CD4-positive, alpha-beta T cell treated with Interleukin-15 for 1 hour (primary cell): ENCODE data around the gene ARVCF.

Source experiments
- DNase-seq: peaks from one replicate; pipeline ENCODE4 v3.0.0-alpha.2; 2020

The ARVCF gene

DNA sequence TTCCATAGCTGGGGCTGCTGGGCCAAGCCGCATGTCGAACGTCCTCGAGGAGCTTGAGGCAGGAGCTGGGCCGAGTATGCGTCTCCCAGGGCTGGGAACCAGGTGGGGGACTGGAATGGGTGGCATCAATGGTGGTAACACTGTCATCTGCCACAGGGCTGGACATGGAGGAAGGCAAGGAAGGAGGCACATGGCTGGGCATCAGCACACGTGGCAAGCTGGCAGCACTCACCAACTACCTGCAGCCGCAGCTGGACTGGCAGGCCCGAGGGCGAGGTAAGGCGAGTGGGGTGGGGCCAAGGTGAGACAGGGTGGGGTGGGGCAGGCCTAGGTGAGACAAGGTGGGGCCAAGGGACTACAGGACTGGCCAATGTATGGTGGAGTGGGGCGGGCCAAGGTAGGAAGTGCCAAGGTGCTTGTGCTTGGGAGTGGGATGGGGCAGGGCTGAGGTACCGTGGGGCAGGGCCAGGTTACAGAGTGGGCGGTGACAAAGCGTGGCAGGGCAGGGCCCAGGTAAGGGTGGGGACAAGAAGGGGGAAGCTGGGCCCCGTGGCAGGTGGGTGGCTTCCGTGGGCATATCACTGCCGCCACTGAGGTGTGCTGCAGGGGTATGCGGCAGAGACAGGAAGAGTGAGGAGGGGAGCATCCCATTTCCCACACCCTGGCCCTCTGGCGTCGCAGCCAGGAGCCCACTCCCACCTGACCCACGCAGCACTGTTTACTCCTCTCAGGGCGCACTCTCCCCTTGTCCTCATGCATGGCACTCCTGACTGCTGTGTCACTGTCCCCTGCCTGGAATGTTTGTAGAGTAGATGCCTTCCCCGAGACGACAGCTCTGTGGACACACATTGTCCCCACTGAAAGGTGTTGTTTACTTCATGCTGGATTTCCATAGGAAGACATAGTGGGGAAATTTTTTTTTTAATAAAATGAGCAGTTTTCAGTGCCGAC, 36.0 kb upstream of the ARVCF start:
- DNase-seq: no peak

DNA sequence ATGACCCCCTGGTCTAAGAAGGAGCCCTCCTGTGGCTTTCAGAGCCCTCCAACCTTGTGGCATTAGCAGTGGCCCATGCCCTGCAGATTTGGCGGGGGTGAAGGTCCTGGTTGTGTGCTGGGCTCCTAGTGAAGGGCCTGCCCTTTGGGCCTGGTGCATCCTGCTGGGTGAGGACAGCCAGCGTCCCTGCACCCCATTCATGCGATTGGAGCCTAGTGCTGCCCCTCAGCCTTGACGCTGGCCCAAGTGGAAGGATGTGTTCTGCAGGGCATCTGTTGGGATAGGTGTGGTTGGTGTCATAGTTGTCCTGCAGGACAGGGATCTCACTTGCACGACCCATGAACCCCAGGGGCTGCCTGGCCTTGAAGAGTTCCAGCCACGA, 35.3 kb upstream of the ARVCF start:
- no peak for DNase-seq

DNA sequence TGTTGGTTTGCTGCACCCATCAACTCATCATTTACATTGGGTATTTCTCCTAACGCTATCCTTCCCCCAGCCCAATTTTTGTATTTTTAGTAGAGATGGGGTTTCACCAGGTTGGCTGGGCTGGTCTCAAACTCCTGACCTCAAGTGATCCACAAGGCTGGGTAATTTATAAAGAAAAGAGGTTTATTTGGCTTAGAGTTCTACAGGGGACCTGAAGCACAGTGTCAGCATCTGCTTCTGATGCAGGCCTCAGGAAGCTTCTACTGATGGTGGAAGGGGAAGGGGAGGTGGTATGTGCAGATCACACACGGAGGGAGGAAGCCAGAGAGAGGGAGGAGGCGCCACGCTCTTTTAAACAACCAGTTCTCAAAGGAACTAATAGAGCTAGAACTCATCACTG, 30.1 kb upstream of the ARVCF start:
- DNase-seq: no peak

DNA sequence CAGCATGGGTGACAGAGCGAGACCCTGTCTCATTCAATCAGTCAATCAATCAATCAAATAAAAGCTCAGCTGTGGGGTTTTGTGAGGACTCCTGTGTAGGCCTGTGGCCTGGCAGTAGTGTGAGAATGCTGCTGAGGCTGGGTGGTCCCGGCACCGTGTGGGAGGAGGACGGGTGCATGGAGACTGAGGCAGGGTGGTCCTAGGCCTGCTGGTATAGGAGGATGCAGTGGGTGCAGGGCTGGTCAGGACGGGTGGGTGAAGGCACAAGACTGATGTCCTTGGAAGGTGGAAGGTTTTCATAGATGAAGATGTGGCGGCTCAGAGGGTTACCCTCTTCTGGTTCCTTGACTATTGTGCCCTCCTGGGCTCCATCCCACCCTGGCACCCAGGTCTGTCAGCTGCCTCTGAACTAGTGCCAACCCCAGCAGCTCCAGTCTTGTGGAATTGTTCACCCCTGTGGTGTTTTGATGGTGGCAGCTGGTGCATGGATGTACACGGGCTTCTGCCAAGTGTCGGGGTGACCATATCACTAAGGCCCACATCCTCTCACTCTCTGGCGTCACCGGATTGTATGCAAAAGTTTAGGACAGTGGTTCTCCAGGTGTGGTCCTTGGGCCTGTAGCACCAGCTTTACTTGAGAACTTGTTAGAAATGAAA, 28.0 kb upstream of the ARVCF start:
- DNase-seq: no peak

DNA sequence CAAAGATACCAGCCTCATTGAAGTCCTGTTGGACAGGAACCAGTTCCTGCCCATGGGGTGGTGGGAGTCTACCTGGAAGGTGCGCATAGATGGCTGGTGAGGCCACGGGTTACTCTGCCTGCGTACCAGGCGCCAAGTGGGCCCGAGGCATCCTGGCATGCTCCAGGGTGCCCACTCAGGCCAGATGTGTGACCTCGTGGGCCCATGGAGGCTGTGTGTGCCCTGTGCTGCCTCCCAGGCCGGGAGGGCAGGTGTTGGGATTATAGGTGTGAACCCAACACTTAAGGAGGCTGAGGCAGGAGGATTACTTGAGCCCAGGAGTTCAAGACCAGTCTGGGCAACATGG, 27.3 kb upstream of the ARVCF start:
- DNase-seq: no peak

DNA sequence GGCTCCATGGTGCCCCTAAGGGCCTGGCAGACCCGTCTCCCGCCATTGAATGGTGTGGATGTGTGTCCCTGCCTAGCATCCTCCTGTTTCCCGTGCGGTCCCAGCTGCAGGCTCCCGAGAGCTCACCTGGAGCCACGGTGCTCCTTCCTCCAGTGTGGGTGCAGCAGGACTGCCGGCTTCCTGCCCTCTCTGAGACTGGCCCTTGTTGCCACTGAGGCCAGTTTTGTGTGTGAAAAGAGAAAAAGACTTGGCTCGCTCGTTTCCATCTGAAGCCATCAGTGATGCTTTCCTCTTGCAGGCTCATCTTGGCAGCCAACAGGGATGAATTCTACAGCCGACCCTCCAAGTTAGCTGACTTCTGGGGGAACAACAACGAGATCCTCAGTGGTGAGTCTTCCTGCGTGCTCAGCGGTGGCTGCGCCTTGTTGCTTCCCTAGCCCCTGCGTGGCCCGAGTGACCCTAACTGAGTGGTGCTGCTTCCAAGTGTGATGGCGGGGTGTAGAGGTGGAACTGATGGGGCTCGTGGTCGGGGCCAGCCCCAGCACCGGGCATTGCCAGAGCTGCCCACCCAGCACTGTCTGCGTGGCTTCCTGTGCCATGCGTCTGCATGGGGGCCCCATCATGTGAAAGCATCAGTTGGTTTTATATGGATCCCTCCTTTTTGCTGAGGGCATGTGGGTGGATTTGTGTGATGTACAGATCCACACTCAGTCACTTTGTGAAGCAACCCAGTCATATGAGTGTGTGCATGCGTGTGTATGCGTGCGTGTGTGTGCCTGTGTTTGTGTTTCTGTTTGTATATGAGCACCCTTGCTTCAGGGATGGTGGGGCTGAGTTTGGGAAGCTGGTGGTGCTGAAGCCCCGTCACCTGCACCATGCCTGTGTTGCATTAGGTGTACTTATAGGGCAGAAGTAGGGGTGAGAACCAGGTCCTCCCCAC, 26.7 kb upstream of the ARVCF start:
- DNase-seq: no peak

DNA sequence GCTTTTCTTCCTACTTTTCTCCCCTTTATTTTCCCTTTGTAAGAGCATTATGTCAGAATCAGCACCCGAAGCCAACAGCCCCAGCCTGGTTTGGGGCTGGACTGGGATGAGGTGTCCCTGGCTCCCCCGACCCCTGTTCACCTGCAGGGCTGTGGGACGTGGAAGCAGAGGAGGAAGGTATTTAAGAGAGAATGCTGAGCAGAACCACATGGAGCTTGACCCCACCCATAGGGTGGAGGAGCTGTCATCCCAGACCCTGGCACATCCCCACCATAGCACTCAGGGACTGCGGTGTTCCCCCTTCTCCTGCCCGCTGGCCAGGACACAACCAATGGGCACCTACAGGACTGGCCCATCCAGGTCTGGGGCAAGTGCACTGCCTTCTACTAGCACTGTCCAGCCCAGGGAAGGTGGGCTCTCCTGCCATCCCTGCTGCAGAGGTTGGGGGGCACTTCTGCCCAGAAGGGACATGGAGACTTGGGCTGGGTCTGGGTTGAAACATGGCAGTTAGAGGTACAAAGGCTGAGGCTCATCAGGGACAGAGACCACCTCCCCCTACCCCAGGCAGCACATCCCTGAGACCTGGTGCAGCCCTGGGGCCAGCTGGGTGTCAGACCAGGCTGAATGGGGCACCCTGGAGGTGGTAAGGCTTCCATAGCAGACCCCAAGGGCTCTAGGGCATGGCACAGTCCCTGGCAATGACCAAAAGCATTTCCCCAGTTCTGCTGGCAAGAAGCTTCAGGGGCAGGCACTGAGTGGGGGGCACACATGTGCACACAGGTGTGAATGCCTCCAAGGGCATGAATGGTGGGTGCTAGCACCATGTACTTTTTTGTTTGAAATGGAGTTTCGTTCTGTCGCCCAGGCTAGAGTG, 23.9 kb upstream of the ARVCF start:
- no peak for DNase-seq

DNA sequence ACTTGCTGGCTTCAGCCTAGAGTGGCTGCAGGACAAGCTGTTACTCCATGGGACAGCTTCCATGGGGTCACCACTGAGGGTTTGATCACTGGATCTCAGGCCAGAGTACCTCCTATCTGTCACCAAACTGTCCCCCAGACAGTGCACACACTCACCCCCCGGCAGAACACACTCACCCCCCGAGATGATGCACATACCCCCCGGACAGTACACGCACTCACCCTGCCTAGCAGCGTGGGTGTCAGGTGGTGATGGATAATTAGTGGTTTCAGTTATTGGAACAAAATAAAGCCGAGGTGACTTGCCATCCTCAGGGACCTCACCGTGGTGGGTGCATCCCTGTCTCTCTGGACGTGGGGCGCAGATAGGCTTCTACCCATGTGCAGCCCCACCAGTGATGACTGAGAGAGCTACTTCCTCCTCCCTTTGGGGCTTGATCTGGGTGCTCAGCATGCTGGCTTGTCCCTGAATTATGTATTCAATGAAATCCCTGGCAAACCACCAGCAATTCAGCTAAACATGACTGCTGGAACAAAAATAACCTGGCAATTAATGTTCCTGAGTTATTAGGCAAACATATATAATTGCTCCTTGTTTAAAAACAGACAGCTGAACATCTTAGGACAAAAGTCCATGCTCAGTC, 23.2 kb upstream of the ARVCF start:
- no peak for DNase-seq

DNA sequence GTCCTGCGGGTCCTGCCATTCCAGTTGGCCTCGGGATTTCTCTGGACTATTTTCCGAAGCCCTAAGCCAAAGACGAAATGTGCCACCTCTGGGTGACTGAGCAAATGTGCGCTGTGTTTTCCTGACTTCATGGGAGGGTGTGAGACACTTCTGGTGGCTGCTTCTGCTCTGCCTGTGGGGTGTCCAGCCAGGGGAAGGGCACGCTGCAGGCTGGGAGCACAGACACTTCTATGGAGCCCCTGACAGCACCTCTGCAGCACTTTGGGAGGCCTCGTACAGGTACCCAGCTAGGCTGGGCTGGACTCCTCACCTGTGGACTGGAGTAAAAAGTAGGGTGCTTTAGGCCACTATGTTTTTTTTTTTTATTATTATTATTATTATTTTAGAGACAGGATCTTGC, 22.0 kb upstream of the ARVCF start:
- DNase-seq: no peak

DNA sequence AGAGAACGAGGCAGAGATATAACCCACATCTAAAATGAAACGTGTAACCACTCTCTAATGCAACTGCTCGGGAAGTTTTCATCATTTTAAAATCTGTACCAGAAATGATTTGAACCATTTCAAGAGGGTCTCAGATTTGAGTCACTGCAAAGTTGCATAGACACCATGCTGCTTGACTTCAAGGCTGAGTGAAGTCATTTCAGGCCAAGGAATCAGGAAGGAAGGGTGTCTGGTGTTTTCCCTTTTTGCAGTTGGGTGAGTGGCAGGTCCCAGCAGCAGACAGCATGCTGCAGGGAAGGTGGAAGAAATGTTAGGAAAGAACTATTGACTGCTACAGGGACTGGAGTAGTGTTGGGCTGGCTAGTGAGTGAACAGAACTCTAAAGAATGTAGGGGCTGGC, 20.8 kb upstream of the ARVCF start:
- DNase-seq: no peak

DNA sequence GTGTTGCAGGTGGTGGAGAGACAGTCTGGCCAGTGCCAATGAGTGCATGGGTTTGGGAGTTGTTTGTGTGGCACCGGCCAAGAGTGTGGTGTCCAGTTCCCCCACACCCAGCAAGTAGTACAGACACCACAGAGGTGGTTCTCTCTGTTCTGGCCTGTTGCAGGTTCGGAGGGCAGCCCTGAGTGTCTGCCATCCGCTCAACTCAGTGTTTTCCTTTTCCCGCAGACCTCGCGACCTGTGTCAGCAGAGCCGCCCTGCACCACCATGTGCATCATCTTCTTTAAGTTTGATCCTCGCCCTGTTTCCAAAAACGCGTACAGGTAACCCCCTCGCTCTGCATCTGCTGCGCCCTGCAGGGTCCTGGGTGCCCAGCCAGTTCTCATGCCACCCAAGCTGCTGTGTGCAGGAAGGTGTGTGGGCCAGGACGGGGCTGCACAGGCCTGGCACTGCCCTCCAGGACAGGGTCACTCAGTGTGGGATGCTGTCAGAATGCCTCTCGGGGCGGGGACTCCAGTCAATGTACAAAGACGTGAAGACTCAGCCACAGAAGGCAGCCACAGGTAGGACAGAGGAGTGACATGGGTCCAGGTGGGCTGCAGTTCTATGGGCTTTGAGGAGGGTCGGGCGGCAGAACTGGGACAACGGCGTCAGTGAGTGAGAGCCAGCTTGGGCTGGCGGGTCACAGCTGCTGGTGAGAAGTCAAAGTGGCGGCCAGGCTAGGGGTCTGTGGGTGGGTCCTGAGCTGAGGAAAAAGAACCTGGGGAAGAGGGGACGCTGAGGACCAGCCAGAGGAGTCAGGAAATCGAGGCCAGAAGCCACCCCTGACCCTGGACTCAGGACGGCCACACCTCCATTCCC, 20.1 kb upstream of the ARVCF start:
- no peak for DNase-seq

DNA sequence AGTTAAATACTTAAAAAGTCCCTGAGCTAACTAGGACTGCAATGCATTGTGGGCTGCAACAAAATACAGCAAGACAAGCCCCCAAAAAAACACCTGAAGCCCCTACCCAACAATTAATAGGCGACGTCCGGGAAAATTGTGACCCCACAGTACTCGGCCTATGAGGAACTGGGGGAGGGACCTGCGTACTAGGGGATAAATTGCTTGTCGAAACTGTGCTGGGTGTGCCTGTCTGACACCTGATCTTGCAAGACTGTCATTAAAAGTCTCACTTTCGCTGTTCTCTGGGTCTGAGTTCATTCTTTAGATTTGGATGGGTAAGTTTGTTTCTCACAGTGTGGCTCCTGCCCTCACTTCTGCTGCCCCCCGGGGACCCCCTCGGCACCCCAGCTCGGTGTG, 19.5 kb upstream of the ARVCF start:
- DNase-seq: no peak

DNA sequence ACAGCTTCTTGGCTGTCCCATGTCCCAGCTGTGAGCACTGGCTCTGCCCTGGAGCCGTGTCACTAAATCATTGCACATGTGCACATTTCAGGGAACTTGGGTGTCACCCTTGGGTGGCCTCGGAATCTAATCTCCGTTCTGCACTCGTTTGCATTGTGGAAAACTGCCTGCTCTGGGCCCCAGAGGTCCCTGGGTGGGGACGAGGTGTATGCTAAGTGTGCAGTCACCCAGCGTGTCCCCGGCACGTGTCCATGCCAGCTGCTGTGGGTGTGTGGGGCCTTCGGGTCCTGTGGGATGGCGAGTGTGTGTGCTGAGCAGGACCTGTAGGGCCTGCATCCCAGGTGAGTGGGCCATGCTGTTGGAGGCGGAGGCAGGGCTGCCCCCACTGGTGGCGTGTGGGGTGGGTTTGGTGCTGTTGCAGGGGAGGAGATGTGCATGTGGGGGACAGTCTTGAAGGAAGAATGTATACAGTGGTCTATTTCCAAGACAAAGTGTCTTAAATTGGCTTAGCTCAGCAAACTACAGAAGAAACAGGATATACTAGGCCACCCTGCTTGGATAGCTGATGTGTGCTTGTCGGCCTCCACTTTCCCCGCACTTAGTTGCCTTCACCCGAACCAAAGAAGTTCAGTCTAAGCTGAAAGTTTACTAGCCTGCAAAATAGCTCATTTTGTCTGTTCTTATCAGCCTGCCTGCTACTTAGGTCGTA, 18.9 kb upstream of the ARVCF start:
- no peak for DNase-seq

DNA sequence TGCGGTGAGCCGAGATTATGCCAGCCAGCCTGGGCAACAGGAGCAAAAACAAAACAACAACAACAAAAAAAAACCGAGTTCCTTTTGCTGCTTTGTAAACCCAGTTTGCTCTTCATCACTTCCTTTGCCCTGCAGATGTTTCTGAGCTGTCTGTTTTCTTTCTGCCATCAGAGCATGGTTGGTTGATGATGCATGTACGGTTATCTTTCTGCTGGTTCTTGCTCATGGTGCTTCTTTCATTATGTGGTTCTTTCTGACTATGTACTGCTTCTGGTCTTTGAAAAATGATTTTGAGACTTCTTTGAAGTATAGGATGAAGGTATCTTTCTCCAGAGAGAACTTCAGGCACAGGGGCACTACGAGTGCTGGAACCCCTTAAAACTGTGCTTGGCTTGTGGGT, 17.5 kb upstream of the ARVCF start:
- DNase-seq: no peak

DNA sequence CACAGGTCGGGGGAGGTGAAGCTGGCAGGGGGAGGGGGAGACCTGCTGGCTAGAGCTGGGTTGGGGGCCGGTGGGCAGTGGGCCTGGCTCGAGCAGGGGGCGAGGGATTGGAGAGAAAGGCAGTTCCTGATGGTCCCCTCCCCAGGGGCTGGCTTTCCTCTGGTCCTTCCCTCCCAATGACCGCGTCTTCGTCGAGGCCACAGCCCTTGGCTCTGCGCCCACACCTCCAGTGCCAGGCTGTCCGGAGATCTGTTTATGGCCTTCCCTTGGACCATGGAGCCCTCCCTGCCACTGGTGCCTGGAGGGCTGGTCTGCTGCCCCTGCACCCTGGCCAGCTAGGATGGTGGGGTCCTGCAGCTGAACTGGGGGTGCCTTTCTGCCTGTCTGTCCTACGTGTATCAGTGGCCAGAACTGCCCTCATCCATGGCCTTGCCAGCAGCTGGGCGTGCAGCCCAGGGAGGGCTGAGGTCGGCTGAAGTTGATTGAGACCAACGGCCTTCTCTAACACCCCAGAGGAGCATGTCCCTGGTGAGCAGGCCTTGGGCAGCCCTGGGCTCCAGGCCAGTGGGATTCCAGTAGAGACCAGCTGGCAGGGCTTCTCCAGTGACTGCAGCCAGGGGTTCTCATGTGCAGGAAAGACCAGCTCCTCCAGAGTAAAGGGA, 16.6 kb upstream of the ARVCF start:
- DNase-seq: no peak

DNA sequence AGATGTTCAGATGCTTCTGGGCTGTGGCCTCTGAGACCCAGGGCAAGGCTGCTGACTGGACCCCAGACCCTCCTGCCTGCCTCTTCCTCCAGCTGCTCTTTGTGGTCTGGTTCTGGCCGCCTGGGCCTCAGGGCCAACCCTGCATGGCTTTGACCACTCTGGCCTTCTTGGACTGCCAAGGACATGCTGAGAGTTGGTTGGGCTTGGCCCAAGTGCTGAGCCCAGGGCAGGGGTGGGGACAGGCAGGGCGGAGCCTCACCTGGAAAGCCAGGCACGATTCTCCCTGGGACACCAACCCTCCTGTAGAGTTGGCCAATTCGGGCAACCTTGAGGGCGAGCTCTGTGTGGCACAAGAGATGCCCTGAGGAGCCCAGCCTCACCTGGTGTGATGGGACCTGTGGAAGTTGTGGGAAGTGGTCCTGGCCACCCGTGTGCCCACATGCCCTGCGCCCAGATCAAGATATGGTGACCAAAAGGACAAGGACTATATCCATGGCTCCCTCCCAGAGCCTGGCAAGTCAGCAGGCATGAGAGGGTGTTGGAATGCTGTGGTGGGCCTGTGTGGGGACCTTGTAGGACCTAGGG, 15.9 kb upstream of the ARVCF start:
- no peak for DNase-seq

DNA sequence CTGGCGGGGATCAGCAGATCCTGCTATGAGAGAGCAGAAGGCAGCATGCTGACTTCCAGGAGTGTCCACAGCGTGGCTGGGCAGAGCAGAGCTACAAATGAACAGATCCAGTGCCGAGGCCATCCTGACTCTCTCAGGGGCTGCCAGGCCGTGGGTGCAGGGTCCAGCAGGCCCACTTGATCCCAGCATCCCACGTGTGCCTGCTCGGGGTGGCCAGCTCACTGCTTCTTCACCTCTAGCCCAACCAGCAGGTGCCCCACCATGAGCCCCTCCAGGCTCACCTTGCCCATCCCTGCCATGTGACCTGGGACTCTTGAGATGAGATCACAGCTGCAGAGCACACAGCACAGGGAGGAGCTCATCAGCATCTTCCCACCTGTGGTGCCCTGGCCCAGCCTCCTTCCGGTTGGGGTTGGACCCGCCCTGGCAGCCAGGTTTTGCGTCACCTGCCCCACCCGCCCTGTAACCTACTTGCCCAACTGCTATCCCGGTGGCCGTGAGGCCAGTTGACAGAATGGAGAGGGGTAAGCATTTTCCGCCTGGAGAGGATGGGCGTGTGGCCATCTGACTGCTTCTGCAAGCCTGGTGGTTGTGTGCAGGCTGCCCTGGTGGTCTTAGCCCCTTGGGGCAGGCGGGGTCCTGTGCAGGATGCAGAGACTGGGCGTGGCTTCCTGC, 15.2 kb upstream of the ARVCF start:
- DNase-seq: peak; percentile 39

DNA sequence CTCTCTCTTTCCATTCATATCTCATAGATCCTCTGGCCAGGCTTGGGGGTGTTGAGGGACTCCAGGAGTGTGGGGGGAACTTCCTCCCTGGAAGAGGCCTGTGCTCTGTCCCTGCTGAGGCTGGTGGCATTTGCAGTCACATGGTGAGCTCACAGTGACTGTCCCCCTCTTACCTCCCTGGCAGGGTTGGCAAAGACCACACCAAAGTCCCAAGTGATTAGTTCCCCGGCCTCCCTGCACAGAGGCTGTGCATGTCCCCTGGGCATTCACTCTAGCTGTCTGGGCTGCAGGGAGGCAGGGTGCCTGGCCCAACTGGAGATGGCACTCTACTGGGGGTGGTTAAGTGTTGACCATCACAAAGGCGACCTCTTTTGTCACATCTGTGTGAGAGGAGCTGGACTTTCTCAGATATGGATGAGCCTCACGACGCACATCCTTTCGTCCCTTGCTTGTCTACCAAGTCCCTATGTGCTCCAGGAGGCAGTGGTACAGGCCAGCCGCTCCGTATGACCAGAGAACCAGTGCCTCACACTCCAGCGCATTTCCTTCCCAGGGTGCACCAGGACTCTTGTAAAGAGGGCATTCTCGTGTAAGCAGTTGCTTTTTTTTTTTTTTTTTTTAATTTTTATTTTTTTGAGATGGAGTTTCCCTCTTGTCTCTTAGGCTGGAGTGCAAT, 13.1 kb upstream of the ARVCF start:
- DNase-seq: no peak
